Measurements from ENCODE around the gene STX4.

Gene STX4

GRCh38 chr16:31073970-31074813 lies 40.8 kb downstream of the STX4 start, which contains the start of the genes ZNF646 and ZNF668:
ZNF646 (plus strand) TSS chr16:31074422; CDS start chr16:31076325, 1,903 bp downstream.
ZNF668 (minus strand) TSS chr16:31074240; CDS start chr16:31064459, 9,781 bp downstream.
- peak within 1 kb of the TSS; percentile 71 for H3K4me3 ChIP-seq (ENCODE audit: low read depth, low read length)
- no peak for TF ChIP-seq CTCF (IDR thresholded peaks at IDR 0.05; ENCODE audit: low read depth, low read length)

DNA sequence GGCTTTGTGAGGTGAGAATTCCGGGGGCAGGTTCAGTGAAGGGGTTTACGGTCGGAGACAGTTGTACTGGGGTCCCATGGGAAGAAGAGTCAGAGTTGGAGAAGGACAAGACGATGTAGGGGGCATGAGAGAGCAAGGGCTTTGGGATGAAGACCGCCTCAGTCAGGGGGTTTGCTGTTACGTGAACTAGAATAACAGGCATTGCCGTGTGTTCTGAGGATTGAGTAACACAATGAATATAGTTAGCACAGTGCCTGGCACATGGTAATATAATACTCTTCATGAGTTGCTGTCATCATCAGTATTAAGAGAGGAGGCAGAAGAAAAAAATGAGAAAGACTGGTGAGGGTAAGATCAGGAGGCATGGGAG lies 41.4 kb downstream of the STX4 start:
- peak overlapping the region; percentile 71 for H3K4me3 ChIP-seq (ENCODE audit: low read depth, low read length)
- TF ChIP-seq CTCF (IDR thresholded peaks at IDR 0.05; ENCODE audit: low read depth, low read length): no peak

- H3K4me3 ChIP-seq (ENCODE audit: low read depth, low read length): no peak overlapping the region
- TF ChIP-seq CTCF (IDR thresholded peaks at IDR 0.05; ENCODE audit: low read depth, low read length): no peak
Observed at GRCh38 chr16:31076319-31076718, 43.0 kb downstream of the STX4 start.

DNA sequence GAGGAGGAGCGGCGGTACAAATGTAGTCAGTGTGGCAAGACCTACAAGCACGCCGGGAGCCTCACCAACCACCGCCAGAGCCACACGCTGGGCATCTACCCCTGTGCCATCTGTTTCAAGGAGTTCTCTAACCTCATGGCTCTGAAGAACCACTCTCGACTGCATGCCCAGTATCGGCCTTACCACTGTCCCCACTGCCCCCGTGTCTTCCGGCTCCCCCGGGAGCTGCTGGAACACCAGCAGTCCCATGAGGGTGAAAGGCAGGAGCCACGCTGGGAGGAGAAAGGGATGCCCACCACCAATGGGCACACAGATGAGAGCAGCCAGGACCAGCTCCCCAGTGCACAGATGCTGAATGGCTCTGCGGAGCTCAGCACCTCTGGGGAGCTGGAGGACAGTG lies 43.7 kb downstream of the STX4 start:
- no peak overlapping the region for H3K4me3 ChIP-seq (ENCODE audit: low read depth, low read length)
- no peak for TF ChIP-seq CTCF (IDR thresholded peaks at IDR 0.05; ENCODE audit: low read depth, low read length)

- TF ChIP-seq CTCF (IDR thresholded peaks at IDR 0.05; ENCODE audit: low read depth, low read length): no peak
- no peak overlapping the region for H3K4me3 ChIP-seq (ENCODE audit: low read depth, low read length)
Observed at GRCh38 chr16:31077592-31078396, 44.4 kb downstream of the STX4 start.

- TF ChIP-seq CTCF (IDR thresholded peaks at IDR 0.05; ENCODE audit: low read depth, low read length): no peak
- no peak overlapping the region for H3K4me3 ChIP-seq (ENCODE audit: low read depth, low read length)
Observed at GRCh38 chr16:31078597-31079341, 45.4 kb downstream of the STX4 start.
